Hematopoietic multipotent progenitor cell treated with erythropoietin and hydrocortisone succinate and interleukin-3 and kit ligand, for 6 days (in vitro differentiated cells): ENCODE results near the gene EXT2.

Source experiments
- DNase-seq: peaks from one replicate; pipeline ENCODE4 v3.0.0-alpha.2; 2015

The EXT2 gene

GRCh38 chr11:44172966-44173365 lies 77.5 kb downstream of the EXT2 start:
- DNase-seq: no peak

DNA sequence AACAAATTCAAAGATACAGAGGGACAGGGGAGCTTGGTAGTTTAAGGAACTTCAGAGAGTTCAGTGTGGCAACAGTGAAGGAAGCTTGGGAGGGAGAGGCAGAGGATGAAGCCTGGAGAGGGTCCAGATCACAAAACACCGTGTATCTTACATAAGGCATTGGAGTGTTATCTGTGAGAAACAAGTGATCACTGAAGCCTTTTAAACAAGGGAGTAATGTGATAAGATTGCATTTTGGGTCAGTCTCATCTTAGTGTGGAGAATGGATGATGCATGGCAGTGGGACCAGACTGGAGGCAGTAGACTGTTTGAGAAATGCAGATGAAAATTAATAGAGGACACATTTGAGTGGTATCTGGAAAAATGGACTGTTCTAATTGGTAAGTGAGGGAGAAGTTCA lies 79.4 kb downstream of the EXT2 start:
- DNase-seq: peak; percentile 44

DNA sequence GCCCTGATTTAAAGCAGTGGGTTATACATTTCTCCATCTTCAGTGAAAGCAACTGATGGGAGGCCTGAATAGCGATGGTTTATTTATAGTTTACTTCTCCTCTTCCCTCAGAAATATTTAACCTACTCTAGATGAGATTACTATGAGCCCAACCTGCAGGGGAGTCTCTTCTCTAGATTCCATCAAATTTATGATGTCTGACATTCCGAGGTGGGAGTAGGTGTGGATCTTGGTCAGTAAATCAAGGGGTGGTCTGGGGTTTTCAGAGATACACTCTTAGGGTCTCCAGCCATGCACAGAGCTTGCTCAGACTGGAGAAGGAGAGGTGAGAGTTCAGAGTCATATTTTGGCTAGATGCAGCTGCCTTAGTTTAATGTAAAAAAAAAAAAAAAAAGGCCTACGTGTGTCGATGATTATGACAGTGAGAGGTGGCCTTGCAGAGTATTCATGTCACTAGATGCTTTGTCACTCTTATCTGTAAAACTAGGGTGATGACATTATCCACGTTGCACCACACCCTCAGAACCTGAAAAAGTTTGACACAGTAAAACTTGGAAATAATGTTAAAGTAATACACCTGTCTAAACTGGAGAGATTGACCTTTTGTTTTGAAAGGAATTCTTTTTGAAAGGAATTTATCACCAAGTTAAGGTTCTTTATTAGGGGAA lies 81.2 kb downstream of the EXT2 start:
- DNase-seq: peak; percentile 12

DNA sequence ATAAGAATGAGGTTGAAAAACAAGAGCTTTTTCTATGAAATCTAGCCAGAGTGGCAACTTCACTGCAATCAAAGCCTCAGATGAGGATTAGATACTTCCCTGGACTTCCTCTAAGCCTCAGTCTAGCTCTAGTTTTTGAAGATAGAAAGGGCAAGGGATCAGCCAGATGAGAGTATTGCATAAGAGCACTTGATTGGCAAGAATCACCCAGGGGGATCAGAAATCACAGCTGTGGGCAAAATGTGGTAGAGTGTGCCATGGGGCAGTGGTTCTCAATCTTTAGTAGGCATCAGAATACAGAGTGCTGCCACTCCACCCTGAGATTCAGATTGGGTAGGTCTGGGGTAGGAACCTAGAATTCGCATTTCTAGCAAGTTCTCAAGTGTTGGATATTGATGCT lies 82.4 kb downstream of the EXT2 start:
- no peak for DNase-seq

DNA sequence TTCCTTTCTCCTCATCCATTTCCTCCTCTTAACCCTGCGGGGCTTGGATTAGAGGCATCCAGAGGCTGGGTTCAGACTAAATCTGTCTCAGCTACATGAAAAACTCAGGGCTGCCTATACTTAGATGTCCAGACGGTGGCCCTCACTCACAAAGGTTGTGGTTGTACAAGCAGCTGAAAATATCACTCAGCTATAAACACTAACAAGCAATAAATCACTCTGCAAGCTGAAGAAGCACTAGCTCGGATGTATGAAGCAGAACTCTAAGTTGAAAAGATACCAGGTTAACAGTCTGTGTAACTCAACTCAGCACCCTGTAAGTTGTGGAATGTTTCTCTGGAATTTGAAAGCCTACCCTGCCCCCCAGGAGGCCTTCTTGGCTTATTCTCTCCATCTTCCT lies 82.9 kb downstream of the EXT2 start:
- no peak for DNase-seq

GRCh38 chr11:44179173-44179572 lies 83.7 kb downstream of the EXT2 start:
- no peak for DNase-seq

DNA sequence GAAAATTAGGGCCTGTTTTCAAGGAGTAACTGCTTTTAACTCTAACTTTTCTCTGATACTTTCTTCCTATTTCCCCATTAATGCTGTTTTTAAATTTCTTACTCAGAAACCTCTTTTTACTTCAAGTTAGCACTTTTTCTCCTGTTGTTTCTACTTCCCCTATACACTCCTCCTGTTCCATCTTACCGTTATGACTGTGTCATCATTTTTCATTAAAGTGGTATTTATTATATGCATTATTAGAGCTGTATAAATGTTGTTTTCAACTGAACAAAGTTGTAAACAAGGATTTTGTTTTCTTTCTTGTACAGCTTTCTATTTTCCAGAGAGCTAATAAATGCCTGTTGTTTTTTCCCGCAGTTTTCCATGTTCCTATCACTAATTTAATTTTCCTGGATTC lies 84.6 kb downstream of the EXT2 start:
- no peak for DNase-seq

DNA sequence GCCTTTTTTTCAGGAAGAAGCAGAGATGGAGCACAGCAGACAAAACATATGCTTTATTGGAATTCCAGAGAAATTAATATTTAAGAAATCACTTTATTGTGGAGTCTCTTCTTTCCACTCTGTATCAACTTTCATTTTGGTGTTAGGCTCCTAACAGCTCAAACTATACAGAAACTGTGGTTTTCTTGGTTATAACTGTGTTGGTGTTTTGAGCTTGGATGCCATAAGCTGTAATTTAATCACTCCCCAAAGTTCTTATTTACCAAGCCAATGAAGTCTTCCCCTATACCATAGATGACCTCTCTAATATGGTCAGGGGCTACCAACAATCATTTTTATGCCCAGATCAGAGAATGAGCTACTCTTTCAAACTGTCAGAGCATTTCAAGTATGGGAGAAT lies 90.0 kb downstream of the EXT2 start:
- no peak for DNase-seq

- no peak for DNase-seq
These were observed 90.9 kb downstream of the EXT2 start for GRCh38 chr11:44186321-44186930.

- DNase-seq: peak; percentile 9
These were observed 93.2 kb downstream of the EXT2 start for GRCh38 chr11:44188643-44189042.

GRCh38 chr11:44189986-44190882 lies 94.8 kb downstream of the EXT2 start:
- DNase-seq: peak; percentile 11

GRCh38 chr11:44190883-44191230 lies 95.4 kb downstream of the EXT2 start:
- DNase-seq: no peak

GRCh38 chr11:44191322-44192016 lies 96.0 kb downstream of the EXT2 start:
- no peak for DNase-seq

DNA sequence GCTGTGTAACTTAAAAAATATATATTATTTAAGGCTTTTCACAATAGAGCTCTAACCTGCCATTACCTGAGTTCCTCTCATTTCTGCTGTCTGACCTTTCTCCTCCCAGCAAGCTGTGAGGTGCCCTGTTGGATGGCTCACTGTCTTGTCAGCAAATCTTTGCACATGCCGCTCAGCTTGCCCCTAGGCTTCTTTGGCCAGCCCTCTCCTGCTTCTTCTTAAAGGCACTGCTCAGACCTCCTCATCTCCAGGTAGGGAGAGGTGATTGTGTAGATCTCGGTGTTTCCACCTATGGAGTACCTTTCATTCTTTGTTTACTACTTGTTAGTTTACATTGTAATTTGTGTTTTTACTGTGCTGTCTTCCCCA lies 96.5 kb downstream of the EXT2 start:
- DNase-seq: no peak

DNA sequence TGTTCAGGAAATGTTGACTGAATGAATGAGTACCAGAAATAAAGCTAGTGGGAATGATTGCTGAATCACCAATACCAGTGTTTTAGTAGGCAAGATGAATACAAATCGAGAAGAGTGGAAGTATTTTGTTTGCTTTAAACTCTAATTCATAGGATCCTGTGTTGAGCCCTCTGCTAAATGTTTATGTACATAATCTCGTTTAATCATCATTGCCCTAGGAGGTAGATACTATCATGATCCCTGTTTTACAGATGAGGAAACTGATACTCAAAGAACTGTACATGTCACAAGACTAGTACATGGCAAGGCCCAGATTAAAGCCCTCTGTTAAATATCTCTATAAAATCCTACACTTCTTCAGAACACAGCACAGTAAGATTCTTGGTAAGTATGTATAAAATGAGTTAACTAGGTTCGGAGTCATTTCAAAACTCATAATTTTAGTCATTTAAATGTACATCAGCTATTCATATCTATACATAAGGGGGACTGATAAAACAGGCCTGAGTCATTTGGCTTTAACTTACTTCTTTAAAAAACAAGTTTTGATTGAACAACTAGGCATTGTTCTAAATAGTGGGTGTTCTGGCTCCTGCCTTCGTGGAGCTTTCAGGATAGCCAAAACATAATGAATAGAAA lies 97.1 kb downstream of the EXT2 start:
- DNase-seq: no peak

DNA sequence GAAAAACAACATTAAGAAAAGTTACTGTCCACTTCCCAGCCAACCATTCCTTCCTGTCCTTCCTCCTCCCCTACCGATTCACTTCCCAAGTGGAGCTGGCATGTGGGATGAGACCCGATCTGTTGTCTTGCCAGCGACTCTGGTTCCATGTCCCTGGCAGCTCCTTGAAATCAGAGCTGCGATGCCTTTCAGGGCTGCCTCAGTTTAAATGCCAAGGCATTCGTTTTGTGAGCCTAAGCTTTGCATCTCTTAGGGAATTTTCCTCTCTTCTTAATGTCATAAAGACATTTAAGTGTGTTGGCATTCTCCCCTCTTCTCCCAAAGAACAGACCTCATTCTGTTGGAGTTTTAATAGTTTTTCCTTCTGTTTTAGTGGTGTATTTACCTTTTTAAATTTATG lies 98.4 kb downstream of the EXT2 start:
- DNase-seq: no peak

DNA sequence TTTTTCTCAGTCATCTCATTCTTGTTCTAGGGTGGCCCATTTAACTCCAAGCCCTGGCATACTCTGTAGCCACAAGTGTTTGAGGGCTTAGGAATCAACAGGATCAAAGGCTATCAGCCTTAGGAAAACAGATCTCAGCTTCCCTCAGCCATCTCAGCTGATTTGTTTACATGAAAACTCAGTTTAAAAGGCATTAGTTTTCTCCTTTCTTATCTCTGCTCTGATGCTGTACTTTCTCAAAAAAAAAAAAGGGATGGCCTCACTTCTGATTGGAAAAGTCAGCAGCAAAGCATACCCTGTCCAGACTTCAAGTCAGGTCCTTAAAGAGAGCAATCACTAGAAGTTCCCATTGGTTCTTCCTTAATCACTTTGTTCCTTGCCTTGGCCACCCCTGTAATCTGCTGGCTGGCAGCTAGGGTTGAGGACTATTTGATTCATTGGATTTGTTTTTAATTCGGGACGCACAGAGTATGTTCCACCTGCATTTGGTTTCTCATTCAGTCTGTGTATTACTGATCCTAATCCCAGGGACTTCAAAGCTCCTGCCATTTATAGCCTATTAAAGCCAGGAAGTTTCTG lies 102.8 kb downstream of the EXT2 start:
- no peak for DNase-seq

GRCh38 chr11:44199298-44199697 lies 103.8 kb downstream of the EXT2 start:
- DNase-seq: no peak

- no peak for DNase-seq
These were observed 104.3 kb downstream of the EXT2 start for GRCh38 chr11:44199816-44200215.

GRCh38 chr11:44203270-44204043 lies 108.0 kb downstream of the EXT2 start:
- DNase-seq: no peak

GRCh38 chr11:44205352-44205751 lies 109.9 kb downstream of the EXT2 start:
- DNase-seq: no peak

DNA sequence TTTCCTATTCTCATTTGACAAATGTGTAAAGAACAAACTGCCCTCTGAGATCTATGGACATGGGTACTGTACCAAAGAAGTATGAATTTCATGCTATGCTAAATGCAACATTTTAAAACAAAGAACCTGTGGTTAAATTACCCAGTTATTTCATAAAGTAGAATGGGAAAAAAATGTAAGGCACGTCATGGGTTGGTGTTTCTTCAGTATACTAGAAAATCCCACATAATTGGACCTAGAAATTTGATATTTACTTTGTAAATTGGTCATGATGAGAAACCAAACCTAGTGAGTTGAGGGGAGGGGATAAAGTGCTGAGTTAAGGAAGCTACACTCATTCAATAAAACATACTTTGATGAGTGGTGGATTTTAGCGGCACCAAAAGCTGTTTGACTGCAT lies 110.4 kb downstream of the EXT2 start:
- DNase-seq: no peak
